ENCODE measurements around the gene CCDC152.

Gene CCDC152

GRCh38 chr5:42784132-42784531 is 27.5 kb downstream of the CCDC152 start:
- no peak for DNase-seq

GRCh38 chr5:42785756-42786155 is 29.1 kb downstream of the CCDC152 start:
- DNase-seq, result no peak

- no peak for DNase-seq
Measured at GRCh38 chr5:42787073-42787472, 30.5 kb downstream of the CCDC152 start.

GRCh38 chr5:42787845-42788244 is 31.2 kb downstream of the CCDC152 start:
- DNase-seq, result no peak

GRCh38 chr5:42791151-42791550 is 34.5 kb downstream of the CCDC152 start:
- DNase-seq, result no peak

GRCh38 chr5:42798284-42799240 is 41.9 kb downstream of the CCDC152 start:
- DNase-seq, result no peak

GRCh38 chr5:42799241-42799608 is 42.6 kb downstream of the CCDC152 start:
- DNase-seq, result no peak

- DNase-seq, result no peak
Measured at GRCh38 chr5:42799668-42800114, 43.1 kb downstream of the CCDC152 start.

- DNase-seq, result no peak
Measured at GRCh38 chr5:42800748-42801330, 44.2 kb downstream of the CCDC152 start.

- DNase-seq, result no peak
Measured at GRCh38 chr5:42801516-42802166, 45.0 kb downstream of the CCDC152 start.

GRCh38 chr5:42804717-42805339 is 48.2 kb downstream of the CCDC152 start:
- no peak for DNase-seq

GRCh38 chr5:42806004-42806700 is 49.5 kb downstream of the CCDC152 start:
- DNase-seq, result no peak

- DNase-seq, result no peak
Measured at GRCh38 chr5:42806701-42807262, 50.2 kb downstream of the CCDC152 start.

- no peak for DNase-seq
Measured at GRCh38 chr5:42807722-42808447, 51.3 kb downstream of the CCDC152 start.

- no peak for DNase-seq
Measured at GRCh38 chr5:42808888-42809611, 52.4 kb downstream of the CCDC152 start.

- no peak for DNase-seq
Measured at GRCh38 chr5:42810834-42811590, 54.4 kb downstream of the CCDC152 start.

- DNase-seq, result peak; percentile 72
Measured at GRCh38 chr5:42811591-42812446, 55.2 kb downstream of the CCDC152 start, which contains the start of gene SELENOP. TSS of gene SELENOP (minus strand) at chr5:42811892. CDS start at chr5:42808353, 3,539 bp downstream.

GRCh38 chr5:42812620-42813019 is 56.0 kb downstream of the CCDC152 start:
- DNase-seq, result no peak

GRCh38 chr5:42813533-42813932 is 56.9 kb downstream of the CCDC152 start:
- DNase-seq, result no peak
